Embryonic facial prominence (tissue), 1 donor: ENCODE data around the gene PPP1R15A.
"Not testable (repeated sequence)": the region's sequence is repeated elsewhere in the genome, so short reads cannot be mapped to it uniquely, and the experiment has no call there.

ENCODE experiments used
- DNase-seq: peaks from one replicate; pipeline ENCODE4 v3.0.0-alpha.2; 2016; ENCODE audit errors: extremely low spot score

Gene PPP1R15A

DNA sequence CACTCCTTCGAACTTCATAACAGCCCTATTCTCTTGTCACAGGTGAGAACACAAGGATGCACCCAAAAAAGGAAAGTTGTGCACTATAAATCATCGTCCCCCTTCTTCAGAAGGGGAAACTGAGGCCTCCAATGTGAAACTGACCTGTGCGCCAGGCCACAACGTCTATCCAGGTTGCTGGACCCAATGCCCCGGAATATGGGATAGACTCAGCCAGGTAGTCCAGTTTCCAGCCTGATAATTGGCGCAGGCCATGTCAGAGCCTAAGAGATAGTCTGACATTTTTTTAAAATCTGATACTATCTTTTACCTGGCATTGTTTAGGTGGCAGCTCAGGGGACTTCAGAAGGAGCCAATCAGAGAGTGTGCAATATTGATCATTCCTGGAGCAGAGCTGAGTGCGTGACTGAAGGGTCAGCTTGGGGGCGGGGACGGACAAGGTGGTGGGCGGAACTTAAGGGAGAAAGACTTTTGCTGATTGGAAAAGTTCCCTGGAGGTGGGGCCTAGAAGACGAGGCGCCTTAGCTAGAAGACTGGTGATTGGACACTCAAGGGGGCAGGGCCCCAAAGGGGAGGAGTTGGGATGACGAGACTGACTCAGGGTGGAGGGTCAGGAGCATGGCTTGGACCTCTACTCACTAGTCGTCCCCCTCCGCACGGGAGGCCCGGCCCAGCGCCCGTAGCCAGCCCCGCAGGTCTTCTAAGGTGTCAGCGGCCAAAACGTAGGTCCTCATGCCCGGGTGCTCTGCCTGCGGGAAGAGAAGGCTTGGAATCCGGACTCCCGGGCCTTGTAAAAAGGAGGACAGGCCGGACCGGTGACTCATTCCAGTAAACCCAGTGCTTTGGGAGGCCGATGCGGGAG, 12.3 kb upstream of the PPP1R15A start:
- DNase-seq: no peak

- DNase-seq: no peak
Observed at GRCh38 chr19:48861313-48861712, 10.9 kb upstream of the PPP1R15A start.

DNA sequence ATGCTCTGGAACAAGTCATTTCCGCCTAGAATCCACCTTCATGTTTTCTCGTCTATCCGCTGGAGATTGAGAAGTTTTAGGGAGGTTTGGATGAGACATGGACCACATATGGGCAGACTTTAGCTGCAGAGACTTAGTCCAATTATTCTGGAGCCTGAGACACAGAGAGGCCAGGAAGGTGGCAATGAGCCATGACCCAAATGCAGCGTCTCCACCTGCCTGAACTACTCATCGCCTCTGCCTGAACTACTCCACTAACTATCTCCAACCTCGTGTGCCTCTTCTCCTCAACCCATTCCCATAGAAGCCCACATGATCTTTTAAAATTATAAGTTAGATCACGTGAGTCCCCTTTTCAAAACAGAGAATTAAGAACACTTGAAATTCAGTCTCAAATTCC, 9.4 kb upstream of the PPP1R15A start:
- DNase-seq: no peak

GRCh38 chr19:48866692-48867091, 5.5 kb upstream of the PPP1R15A start:
- no peak for DNase-seq

GRCh38 chr19:48867123-48867745, 5.0 kb upstream of the PPP1R15A start:
- DNase-seq: no peak

GRCh38 chr19:48867746-48868113, 4.5 kb upstream of the PPP1R15A start:
- no peak for DNase-seq

DNA sequence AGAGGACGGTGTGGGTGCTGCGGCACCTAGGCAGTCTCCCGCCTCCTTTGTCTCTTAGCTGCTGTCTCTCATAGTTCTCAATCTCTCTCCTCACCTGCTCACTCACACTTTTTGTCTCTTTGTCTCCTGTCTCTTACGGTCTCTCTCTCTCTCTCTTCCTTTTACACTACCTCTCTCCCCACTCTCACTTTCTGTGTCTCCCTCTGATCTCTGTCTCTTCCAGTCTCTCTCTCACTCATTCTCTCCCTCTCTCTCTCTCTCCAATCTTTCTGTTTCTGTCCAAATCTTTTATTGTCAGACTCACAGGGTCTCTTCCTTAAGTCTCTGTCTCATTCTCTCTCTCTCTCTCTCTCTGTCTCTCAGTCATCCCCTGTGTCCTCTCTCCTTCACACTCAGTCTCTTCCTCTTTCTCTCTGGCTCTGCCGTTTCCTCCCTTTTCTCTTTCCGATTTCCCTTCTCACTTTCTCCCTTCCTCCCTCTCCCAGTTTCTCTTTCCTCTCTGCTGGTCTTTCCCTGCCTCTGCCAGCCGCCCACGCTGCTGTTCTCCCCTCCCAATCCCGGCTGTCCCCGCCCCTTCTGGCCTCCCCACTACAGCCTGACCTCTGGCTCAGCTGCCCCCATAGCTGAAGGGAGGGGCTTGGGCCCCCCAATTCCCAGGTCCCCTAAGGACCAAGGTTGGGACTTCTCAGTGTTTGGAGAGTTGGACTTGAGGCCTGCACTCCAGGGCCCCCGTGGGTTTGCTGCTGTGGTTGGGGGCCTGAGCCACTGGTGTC, 3.9 kb upstream of the PPP1R15A start, which contains the start of gene PLEKHA4:
Gene PLEKHA4, minus strand, starts transcription at position 504 of the 773 bp plus-strand sequence. CDS start 997 bp downstream, outside the sequence.
- DNase-seq: no peak

GRCh38 chr19:48870048-48870447, 2.2 kb upstream of the PPP1R15A start:
- DNase-seq: no peak

GRCh38 chr19:48871471-48872181, 595 bp upstream of the PPP1R15A start:
- DNase-seq: not testable (repeated sequence)

GRCh38 chr19:48872884-48873475, 759 bp downstream of the PPP1R15A start:
- peak; percentile 96 for DNase-seq

DNA sequence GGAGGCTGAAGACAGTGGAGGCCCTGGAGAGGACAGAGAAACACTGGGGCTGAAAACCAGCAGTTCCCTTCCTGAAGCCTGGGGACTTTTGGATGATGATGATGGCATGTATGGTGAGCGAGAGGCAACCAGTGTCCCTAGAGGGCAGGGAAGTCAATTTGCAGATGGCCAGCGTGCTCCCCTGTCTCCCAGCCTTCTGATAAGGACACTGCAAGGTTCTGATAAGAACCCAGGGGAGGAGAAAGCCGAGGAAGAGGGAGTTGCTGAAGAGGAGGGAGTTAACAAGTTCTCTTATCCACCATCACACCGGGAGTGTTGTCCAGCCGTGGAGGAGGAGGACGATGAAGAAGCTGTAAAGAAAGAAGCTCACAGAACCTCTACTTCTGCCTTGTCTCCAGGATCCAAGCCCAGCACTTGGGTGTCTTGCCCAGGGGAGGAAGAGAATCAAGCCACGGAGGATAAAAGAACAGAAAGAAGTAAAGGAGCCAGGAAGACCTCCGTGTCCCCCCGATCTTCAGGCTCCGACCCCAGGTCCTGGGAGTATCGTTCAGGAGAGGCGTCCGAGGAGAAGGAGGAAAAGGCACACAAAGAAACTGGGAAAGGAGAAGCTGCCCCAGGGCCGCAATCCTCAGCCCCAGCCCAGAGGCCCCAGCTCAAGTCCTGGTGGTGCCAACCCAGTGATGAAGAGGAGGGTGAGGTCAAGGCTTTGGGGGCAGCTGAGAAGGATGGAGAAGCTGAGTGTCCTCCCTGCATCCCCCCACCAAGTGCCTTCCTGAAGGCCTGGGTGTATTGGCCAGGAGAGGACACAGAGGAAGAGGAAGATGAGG, 1.5 kb downstream of the PPP1R15A start:
- no peak for DNase-seq

- DNase-seq: no peak
Observed at GRCh38 chr19:48874303-48875135, 2.3 kb downstream of the PPP1R15A start.

- not testable (repeated sequence) for DNase-seq
Observed at GRCh38 chr19:48876043-48876981, 4.1 kb downstream of the PPP1R15A start.

DNA sequence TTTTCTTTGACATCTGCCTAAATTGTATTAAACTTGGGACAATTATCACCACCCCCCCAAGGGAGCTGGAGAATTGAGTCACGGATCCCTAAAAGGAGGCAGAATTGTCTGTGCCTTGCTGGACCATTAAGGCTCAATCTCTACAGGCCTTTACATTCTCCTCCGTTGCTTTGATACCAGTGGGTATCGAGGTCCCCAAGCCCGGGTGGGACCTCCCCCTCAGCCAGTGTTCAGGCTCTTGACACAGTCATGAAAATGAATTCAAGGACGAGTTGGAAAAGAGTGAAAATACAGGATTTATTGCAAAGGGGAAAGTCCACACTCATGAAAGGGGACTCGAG, 5.6 kb downstream of the PPP1R15A start:
- no peak for DNase-seq

GRCh38 chr19:48878196-48879024, 6.2 kb downstream of the PPP1R15A start:
- no peak for DNase-seq

DNA sequence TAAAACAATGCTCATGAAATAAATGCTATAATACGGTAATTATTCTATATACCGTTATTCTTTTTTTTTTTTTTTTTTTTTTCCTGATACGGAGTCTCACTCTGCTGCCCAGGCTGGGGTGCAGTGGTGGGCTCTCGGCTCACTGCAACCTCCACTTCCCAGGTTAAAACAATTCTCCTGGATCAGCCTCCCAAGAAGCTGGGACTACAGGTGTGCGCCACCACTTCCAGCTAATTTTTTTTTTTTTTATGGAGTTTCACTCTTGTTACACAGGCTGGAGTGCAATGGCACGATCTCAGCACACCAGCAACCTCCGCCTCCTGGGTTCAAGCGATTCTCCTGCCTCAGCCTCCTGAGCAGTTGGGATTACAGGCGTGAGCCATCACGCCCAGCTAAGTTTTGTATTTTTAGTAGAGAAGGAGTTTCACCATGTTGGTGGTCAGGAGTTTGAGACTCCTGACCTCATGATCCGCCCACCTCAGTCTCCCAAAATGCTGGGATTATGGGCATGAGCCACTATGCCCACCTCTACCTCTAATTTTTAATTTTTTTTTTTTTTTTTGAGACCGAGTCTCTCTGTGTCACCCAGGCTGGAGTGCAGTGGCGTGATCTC, 6.9 kb downstream of the PPP1R15A start:
- no peak for DNase-seq

GRCh38 chr19:48879696-48880095, 7.5 kb downstream of the PPP1R15A start:
- not testable (repeated sequence) for DNase-seq
